HG03378 (cell line): ENCODE measurements around the gene EVI5L.
A peak's percentile ranks its signal among the peaks of the same experiment; 100 is the strongest.

Experiments
- ATAC-seq: cut with Tn5 transposase; IDR thresholded peaks from one replicate; pipeline ENCODE4 v1.9.1; 2021; ENCODE audit warnings: mild to moderate bottlenecking, moderate library complexity; ENCODE audit not compliant: unreplicated experiment

Gene EVI5L

GRCh38 chr19:7894612-7895309, 64.7 kb downstream of the EVI5L start:
- ATAC-seq: no peak

DNA sequence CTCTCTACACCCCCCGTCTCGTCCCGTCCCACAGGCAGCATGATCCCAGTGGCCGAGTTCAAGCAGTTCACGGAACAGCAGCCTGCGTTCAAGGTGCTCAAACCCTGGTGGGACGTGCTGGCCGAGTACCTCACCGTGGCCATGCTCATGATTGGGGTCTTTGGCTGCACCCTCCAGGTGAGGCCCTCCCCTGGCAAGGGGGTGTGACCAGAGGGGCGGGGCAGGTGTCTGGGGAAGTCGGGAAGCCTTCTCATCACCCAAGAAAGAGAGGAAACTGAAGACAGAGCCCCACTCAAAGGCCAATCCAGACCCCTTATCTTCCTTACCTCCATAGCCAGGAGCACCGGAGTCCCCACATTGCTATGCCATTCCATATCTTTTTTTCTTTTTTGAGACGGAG, 65.5 kb downstream of the EVI5L start:
- ATAC-seq: no peak

- ATAC-seq: no peak
These were observed 67.3 kb downstream of the EVI5L start for GRCh38 chr19:7897292-7897691.

GRCh38 chr19:7898967-7899366, 68.9 kb downstream of the EVI5L start:
- no peak for ATAC-seq

GRCh38 chr19:7899751-7900378, 69.8 kb downstream of the EVI5L start:
- no peak for ATAC-seq

- ATAC-seq: no peak
These were observed 70.4 kb downstream of the EVI5L start for GRCh38 chr19:7900401-7900870.

- no peak for ATAC-seq
These were observed 70.9 kb downstream of the EVI5L start for GRCh38 chr19:7900931-7901330.

GRCh38 chr19:7901337-7901736, 71.3 kb downstream of the EVI5L start:
- ATAC-seq: no peak

DNA sequence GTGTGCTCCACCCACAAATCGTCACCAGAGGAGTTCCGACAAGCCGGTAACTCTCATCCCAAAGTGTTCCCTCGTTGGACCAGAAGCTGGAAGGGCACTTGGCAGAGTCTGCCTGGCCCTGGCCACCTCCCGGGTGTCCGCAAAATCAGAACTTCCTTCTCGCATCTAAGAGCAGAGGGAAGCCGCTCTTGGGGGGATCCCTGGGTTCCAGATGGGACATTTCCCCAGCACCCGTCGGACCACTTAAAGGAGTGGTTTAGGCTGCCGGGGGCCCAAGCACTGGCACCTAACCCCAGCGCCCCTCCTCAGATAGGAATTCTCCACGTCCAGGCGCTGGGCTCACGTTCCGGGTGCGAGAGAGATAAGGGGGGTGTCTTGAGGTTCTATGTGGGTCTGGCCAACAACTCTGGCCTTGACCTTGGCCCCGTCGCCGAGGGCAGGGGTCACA, 72.8 kb downstream of the EVI5L start:
- ATAC-seq: no peak

- ATAC-seq: peak; percentile 83
These were observed 73.4 kb downstream of the EVI5L start, which contains the start of gene MAP2K7 for GRCh38 chr19:7903244-7904073. Gene MAP2K7 (plus strand): TSS chr19:7903877. CDS start chr19:7903945, 68 bp downstream.

GRCh38 chr19:7904074-7905020, 74.3 kb downstream of the EVI5L start:
- ATAC-seq: peak; percentile 3

DNA sequence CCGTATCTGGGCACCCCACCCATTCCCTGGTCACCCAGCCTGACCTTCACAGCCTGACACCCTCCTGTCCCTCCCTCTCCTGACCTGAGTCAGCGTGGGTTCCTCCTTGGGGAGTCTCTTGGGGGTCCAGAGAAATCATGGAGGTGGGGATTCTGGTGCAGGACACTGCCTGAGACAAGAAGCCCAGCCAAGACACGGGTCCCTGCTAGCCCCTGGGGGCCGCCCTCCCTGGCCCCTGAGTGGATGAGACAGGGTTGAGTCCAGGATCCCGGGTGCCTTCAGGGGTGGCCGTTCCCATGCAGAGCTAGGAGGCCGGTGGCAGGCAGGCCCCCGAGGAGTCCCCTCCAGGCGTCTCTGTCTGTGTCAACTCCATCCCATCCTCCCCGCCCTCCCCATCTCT, 75.2 kb downstream of the EVI5L start:
- ATAC-seq: no peak

DNA sequence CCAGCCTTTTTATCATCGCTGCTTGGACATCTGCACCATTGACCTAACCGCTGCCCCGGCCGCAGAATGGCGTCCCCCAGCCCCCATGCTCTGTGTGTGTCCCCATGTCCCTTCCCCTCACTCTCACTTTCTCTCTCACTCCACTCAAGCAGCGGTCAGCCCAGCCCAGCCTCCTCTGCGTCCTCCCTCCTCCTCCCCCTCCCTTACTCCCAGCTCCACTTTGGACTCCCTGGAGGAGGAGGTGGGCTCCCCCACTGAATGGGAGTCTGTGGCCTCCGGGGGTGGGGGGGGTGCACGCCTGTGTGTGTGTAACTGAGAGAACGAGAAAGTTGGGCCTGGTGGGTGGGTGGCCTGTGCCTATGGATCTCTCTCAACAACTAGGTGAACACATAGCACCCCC, 75.8 kb downstream of the EVI5L start:
- ATAC-seq: no peak

DNA sequence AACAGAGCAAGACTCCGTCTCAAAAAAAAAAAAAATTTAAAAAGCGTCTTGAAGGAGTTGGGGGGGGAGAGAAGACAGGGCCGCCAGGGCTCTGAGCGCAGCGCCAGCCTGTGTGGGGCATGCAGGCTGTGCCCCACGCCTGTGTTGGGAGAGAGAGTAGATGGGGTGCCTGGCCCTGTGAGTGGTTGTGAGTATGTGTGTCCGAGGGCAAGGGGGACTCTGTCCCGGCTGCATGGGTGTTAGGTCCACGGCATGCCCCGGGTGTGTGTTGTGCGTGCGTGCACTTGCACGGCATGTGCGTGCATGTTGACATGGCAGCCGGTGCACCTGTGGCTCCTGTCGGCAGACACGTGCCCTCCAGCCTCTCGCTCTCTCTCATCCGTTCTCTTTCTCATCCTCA, 77.1 kb downstream of the EVI5L start:
- ATAC-seq: no peak

DNA sequence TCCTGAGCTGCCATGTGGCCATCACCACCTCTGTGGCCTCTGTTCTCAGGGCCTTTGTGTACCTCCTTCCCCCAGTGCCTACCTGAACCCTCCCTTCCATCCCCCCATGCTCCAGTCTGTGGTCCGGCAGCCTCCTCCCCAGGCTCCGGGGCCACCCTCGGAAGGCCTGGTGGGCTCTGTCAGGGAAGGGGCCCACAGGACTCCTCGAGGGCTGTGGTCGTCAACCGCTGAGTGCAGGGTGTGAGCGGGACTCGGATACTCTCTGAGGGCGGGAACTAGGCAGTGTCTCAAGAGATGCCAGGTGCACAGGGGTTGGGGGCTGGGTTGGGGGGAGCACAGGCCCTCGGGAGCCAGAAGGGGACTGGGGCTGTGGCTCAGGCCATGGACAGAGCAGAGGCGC, 77.5 kb downstream of the EVI5L start:
- ATAC-seq: no peak

DNA sequence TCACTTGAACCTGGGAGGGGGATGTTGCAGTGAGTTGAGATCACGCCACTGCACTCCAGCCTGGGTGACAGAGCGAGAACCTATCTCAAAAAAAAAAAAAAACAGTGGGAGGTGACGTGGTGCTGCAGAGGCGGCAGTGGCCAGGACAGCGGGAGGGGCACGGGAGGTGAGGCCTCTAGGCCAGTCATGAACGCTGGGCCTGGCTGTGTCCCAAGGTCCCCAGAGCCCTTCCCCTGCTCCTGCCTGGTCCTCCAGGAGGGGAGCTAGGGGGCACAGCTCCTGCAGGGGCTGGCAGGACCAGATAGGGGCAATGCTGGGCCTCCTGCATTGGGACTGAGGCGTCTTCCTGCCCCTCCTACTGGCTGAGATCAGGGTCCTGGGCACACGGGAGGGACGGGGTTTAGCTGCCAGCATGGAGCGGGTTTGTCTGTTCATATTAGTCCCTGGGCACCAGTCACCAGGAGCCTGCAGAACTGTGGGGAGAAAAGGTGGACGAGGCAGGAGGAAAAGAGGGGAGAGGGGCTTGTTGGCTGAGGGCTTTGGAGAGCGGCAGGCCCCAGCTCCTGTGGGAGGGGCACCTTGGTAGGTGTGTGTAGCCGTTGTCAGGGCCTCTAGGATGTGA, 78.2 kb downstream of the EVI5L start:
- no peak for ATAC-seq

DNA sequence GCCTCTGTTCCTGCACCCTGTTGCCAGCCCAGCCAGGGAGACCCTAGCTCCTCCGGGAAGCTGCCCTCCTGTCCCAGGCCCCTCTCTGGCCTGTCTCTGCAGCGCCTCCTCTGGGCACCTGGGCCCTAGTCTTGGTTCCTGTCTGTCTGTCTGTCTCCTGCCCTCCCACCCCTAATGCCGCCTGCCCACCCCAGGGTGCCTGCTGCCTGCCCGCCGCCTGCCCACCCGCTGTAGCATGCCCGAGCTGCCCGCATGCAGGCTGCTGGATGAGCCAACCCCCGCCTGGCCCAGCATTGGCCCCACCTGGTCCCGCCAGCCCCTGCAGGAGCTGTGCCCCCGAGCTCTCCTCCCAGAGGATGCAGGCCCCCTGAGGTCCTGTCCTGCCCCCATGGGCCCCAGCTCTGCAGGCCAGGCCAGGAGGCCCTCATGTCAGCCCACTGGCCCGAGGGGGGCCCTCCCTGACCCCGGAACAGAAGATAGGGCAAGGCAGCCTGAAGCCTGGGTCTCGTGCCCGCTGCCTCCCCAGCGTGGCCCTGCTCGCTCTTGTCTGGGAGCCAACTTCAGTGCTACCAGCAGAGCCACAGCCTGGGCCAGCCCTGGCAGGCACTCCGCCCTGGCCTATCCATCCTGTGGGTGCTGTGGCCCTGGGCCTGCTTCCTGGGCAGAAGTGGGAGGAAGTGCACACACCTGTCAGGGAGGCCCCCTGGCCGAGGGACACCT, 78.9 kb downstream of the EVI5L start:
- ATAC-seq: no peak

- no peak for ATAC-seq
These were observed 79.6 kb downstream of the EVI5L start for GRCh38 chr19:7909471-7910067.
